Tibial nerve (tissue), 4 donors: ENCODE measurements around the gene FBXL7.

Experiments
- EP300 ChIP-seq, 2 donors: sonication (generic); formaldehyde crosslinking; IDR thresholded peaks; one replicate each; pipeline ENCODE4 v1.6.1; 2017; ENCODE audit warnings: antibody characterized with exemption in 2 of 2, mild to moderate bottlenecking in 1 of 2
- POLR2A ChIP-seq, 2 donors: fragments of 450-650 bp; IDR thresholded peaks; one replicate each; pipeline ENCODE4 v1.6.1; 2017; ENCODE audit warnings: antibody characterized with exemption in 2 of 2, mild to moderate bottlenecking in 2 of 2, moderate library complexity in 2 of 2
- TF ChIP-seq, protein P1 (sequence below), 5 experiments: fragments of 200-600 bp in 3 of 5; fragments of 450-650 bp in 2 of 5; sonication (generic) in 3 of 5; IDR thresholded peaks; one replicate each; pipeline ENCODE4 v1.5.1; 2016 to 2019; ENCODE audit warnings: antibody characterized with exemption in 5 of 5, mild to moderate bottlenecking in 3 of 5, moderate library complexity in 2 of 5

DNA sequence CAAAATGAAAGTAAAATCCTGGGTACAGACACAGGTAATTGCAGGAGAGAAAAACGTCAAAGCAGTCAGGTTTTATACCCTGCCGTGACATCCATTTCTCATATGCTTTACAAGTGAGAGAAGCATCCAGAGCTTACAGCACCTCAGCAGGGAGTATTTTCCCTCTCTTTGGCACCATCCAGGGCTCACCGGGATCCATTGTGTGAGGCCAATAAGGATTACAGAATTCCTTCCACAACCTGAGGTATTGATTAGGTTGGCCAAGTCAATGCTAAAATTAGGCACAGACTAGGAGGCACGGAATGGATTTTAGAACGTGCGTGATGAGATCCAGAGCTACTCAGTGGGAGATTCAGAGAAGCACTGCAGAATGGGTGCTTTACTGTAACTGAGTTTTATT lies 296.6 kb downstream of the FBXL7 start:
- TF ChIP-seq, protein P1, sequence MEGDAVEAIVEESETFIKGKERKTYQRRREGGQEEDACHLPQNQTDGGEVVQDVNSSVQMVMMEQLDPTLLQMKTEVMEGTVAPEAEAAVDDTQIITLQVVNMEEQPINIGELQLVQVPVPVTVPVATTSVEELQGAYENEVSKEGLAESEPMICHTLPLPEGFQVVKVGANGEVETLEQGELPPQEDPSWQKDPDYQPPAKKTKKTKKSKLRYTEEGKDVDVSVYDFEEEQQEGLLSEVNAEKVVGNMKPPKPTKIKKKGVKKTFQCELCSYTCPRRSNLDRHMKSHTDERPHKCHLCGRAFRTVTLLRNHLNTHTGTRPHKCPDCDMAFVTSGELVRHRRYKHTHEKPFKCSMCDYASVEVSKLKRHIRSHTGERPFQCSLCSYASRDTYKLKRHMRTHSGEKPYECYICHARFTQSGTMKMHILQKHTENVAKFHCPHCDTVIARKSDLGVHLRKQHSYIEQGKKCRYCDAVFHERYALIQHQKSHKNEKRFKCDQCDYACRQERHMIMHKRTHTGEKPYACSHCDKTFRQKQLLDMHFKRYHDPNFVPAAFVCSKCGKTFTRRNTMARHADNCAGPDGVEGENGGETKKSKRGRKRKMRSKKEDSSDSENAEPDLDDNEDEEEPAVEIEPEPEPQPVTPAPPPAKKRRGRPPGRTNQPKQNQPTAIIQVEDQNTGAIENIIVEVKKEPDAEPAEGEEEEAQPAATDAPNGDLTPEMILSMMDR (IDR thresholded peaks at IDR 0.05): no peak
- TF ChIP-seq POLR2A (IDR thresholded peaks at IDR 0.05): no peak
- TF ChIP-seq EP300 (IDR thresholded peaks at IDR 0.05): no peak
